Stimulated activated CD4-positive, alpha-beta T cell treated with anti-CD3 and anti-CD28 coated beads, Interleukin-15, amount 100 ng/mL, for 1 hour (primary cell): ENCODE data around the gene MPPED2.

Experiments used
- DNase-seq, 2 donors: peaks; one replicate each; pipeline ENCODE4 v3.0.0-alpha.2; 2020; ENCODE audit warnings: low read depth in 1 of 2, low spot score in 1 of 2

The MPPED2 gene

GRCh38 chr11:30365793-30366517 lies 220.2 kb downstream of the MPPED2 start:
- DNase-seq = no peak

GRCh38 chr11:30364837-30365482 lies 221.2 kb downstream of the MPPED2 start:
- no peak for DNase-seq

- no peak for DNase-seq
These were observed 221.9 kb downstream of the MPPED2 start for GRCh38 chr11:30364139-30364836.

- DNase-seq = no peak
These were observed 225.4 kb downstream of the MPPED2 start for GRCh38 chr11:30360741-30361140.
